ENCODE data around the gene AUH.

AUH gene

DNA sequence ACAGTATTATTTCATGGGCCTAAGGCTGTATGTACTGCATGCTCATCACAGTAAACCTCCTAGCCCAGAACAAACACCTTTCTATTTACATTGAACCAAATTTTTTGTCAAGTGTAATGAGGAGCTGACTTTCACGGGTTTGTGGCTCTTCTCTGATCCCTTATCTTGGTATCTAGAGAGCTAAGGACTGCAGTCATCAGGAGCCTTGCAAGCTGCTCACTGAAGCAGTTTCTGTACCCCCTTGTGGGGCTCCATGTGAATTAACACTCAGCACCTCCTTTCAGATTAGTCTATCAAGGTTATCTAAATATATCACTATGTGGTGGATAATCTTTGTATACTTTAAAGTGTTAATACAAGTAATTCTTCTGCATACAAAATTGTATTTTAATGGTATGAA, 108.2 kb downstream of the AUH start:
- in situ Hi-C loops (cut with MboI; ENCODE audit: low sequenced_read_pairs) = no loop called here

DNA sequence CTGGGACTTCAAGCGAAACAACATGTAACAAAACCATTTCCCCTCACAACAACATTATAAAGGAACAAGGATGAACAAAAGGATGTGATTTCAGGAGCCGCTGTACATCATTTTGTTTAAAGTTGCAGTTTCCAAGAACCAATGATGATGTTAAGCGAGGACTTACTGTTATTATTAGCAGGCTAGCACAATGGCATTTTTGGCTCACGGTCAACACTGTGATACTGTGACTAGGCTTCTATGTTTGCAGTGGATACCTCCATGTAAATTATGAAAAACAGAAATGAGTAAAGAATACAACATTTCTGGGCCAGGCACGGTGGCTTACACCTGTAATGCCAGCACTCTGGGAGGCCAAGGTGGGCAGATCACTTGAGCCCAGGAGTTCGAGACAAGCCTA, 113.0 kb downstream of the AUH start:
- in situ Hi-C loops (cut with MboI; ENCODE audit: low sequenced_read_pairs) = no loop called here

DNA sequence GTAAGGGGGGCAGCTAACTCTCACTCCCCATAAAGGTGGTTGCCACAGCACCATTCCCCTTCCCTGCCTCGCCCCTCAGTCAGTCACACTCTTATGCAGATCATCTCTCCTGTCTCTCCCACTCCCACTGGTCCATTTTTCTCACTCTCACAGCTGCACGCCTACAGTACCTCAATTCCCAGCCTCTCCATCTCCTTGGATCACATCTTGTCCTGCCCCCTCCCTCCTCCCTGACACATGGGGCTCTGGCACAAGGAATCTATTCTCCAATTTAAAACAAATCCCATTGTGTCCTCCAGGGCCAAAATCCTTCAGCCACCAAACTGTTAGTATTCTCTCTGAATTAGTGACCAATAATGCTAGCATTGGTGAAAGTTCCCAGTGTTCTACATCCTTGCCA, 114.4 kb downstream of the AUH start:
- in situ Hi-C loops (cut with MboI; ENCODE audit: low sequenced_read_pairs) = no loop called here

- in situ Hi-C loops (cut with MboI; ENCODE audit: low sequenced_read_pairs) = no loop called here
Observed at GRCh38 chr9:91246846-91247245, 114.9 kb downstream of the AUH start.

DNA sequence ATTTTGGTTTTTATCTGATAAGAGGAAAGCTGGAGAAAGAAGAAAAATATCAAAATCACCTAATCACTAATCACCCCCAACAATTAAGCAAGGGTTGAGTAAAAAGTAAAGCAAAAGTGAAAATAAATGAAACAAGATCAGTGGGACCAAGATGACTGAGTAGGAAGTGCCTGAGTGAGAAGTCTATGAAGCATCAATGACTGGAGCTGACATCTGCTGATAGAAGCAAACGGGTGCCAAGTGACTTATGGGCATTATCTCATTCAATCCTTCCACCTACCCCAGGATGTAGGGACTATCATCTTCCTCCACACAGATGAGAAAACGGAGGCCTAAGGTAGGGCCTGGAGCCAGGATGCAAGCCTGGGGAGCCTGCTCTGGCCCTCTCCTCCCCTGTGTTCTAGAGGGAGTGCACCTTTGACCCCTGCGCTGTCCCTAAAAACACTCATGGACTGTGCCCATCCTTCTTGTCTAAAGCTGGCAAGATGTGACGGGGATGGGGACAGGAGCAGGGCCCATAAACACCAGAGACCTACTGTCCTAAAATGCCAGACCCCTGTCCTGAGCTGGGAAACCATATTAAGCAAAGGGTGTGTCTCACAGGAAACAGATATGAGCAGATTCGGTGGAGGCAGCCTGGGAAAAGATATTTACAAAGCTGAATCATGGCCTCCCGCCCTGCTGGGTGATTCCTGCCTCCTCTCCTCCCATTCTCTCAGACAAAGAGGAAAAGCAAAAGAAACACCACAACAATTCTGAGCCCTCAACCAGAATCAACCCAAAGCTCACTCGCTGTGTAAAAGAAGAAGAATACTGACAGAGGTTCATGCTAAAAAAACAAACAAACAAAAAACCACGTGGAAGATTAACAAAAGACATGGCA, 116.0 kb downstream of the AUH start:
- in situ Hi-C loops (cut with MboI; ENCODE audit: low sequenced_read_pairs) = no loop called here

DNA sequence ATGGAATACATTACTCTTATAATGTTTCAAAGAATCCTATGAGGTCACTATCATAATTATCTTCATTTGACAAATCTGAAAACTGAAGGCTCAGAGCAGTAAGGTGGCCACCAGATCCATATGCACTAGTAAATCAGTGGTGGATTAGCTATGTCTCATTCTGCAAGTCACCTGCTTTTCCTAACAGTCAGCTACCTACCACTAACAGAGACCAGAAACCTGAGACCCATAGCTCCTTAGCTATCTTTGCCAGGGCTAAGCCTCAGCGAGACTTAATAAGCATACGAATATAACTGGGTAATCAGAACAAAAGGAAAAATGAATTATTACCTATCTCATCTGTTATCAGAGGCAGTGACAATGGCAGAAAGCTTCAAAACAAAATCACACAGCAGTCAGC, 118.7 kb downstream of the AUH start:
- in situ Hi-C loops (cut with MboI; ENCODE audit: low sequenced_read_pairs) = no loop called here

DNA sequence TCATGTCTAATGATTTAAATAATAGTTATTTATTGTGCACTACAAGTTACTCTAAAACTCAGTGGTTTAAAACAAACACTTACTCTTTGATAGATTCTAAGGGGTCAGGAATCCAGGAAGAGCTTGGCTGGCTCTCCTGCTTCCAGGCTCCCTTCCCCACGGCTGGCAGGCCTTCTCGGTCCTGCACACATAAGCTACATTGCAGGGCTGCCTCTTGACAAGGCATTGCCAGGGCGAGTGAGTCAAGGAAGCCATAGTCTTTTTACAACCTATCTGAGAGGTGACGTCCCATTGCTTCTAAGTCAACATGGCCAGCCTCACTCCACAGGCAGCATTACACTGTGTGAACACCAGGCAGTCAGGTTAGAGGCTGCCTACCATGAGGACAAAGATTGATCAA, 119.8 kb downstream of the AUH start:
- in situ Hi-C loops (cut with MboI; ENCODE audit: low sequenced_read_pairs) = no loop called here

- in situ Hi-C loops (cut with MboI; ENCODE audit: low sequenced_read_pairs) = no loop called here
Observed at GRCh38 chr9:91240596-91241165, 121.0 kb downstream of the AUH start.

GRCh38 chr9:91239367-91240111, 122.2 kb downstream of the AUH start:
- in situ Hi-C loops (cut with MboI; ENCODE audit: low sequenced_read_pairs) = no loop called here

DNA sequence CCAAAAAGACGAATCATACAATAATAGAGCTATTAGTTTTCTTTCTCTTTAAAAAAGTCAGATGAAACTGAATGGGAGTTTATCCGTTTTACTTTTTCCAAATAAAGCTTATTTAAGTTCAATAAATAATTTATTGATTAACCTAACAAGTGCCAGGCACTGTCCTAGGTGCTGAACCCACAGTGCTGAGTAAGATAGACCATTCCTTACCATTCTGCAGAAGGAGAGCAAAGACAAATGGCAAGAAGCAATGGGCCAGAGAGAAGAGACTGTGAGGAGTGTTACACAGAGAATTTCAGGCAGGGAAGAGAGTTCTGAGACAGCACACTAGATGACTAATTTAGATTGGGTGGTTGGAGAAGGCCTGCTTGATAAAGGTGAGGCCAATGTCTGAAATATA, 127.2 kb downstream of the AUH start:
- in situ Hi-C loops (cut with MboI; ENCODE audit: low sequenced_read_pairs) = no loop called here

- in situ Hi-C loops (cut with MboI; ENCODE audit: low sequenced_read_pairs) = no loop called here
Observed at GRCh38 chr9:91231619-91232018, 130.1 kb downstream of the AUH start.

DNA sequence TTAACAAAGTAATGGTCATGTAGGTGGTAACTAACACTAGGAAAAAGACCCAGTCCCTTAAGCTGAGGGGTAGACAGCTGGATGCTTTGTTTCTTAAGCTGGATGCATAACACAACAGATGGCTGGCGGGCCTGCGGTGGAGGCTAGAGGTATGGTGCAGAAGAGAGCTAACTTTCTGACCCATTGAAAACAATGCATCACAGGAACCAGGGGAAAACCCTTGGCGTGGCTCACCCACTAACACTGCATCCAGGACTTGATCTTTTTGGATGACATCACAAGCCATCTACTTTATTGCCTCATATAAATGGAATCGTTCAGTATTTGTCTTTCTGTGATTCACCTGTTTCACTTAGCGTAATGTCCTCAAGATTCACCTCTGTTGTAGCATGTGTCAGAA, 138.7 kb downstream of the AUH start:
- in situ Hi-C loops (cut with MboI; ENCODE audit: low sequenced_read_pairs) = no loop called here

GRCh38 chr9:91222457-91222856, 139.3 kb downstream of the AUH start:
- in situ Hi-C loops (cut with MboI; ENCODE audit: low sequenced_read_pairs) = no loop called here

GRCh38 chr9:91221332-91221731, 140.4 kb downstream of the AUH start:
- in situ Hi-C loops (cut with MboI; ENCODE audit: low sequenced_read_pairs) = no loop called here

GRCh38 chr9:91220491-91221135, 141.1 kb downstream of the AUH start:
- in situ Hi-C loops (cut with MboI; ENCODE audit: low sequenced_read_pairs) = no loop called here

GRCh38 chr9:91220021-91220420, 141.7 kb downstream of the AUH start:
- in situ Hi-C loops (cut with MboI; ENCODE audit: low sequenced_read_pairs) = no loop called here

GRCh38 chr9:91219557-91219956, 142.2 kb downstream of the AUH start:
- in situ Hi-C loops (cut with MboI; ENCODE audit: low sequenced_read_pairs) = no loop called here

DNA sequence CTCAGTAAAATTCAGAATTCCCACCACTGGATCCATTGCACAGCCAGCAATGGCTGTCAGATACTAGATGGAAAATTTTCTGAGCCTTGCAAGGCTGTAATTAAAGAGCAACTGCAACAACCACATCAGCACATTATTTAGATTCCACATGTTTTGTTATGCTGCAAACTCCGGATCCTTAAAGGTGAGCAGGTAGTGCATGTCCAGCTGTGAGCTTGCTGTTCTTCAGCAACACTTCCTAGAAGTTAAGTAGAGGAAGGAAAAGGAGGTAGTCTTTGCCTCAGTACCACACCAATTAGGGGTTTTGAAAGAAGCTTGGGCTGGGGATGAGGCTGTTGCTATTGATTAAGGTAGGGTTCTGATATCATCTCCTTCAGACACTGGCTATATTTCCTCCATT, 144.3 kb downstream of the AUH start:
- in situ Hi-C loops (cut with MboI; ENCODE audit: low sequenced_read_pairs) = no loop called here

DNA sequence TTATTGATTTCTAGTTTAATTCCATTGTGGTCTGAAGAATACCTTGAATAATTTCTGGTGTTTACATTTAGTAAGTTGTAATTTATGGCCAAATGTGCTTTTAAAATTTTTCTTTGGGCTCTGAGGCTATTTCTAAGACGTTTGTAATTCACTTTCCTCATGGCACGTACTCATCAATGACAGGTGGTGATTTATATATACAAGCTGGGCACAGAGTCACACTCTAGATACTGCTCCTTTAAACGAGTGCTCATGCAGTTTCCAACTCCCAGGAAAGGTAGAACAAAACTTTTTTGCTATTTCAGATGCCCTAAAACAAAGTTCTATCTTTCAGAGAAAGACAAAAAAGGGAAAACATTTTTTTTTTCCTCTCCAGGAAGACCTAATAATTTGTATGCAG, 146.9 kb downstream of the AUH start:
- in situ Hi-C loops (cut with MboI; ENCODE audit: low sequenced_read_pairs) = no loop called here

DNA sequence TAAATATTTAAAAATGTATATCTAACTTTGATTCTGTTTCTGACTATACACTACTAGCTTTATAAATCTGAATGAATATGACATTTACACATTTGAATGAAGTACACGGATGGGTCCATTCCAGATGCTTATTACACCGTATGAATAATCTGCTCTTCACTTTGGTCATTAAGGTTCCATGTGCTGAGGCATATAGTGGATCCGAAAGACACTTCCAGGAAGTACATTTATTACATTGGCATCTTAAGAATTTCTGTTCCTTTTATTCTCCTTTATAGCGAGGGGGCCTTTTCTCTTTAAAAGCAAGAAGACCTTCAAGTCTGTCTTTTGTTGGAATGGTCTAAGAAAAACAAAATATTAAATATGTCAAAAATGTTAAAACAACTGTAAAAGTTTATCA, 147.6 kb downstream of the AUH start:
- in situ Hi-C loops (cut with MboI; ENCODE audit: low sequenced_read_pairs) = no loop called here

DNA sequence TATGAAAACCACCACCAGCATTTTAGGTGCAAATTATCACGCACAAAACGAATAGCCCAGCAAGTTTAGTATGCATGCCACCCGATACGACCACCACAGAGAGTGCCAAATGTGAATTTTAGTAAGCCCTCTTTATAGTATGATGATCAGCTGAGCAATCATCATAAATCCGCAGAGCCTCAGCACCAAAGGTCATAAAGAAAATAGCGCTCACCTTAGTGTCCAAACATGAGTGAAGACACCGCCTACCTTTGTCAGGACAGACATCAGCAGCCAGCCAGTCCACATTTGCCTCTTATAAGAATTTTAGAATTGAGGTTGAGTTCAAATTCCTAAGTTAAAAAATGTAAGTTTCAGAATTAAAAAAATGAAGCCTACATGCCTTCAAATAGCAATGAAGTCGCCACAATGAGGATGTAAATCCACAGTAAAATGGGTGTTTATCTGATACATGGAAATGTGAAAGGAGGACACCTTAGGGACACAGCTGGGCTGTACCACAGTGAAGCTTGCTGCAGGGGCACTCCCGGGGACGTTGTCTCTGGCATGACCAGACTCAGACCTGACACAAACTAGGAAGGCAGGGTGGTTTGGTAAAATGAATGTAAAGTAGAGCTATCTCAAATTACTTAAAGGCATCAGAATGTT, 149.0 kb downstream of the AUH start:
- in situ Hi-C loops (cut with MboI; ENCODE audit: low sequenced_read_pairs) = no loop called here

Measured in hTERT RPE-1 (cell line).